HepG2 (cell line): ENCODE data around the gene BRD3. TPM values are rescaled to one million over a fixed set of nuclear protein-coding genes. Genes with fewer than 3 reads are reported as not detected.
A peak's percentile ranks its signal among the peaks of the same experiment; 100 is the strongest.

Source experiments
- ATAC-seq: fragments of 200-7000 bp; cut with Tn5 transposase; 3 replicates; pipeline ENCODE4 v1.9.1; 2020; ENCODE audit warnings: mild to moderate bottlenecking, moderate library complexity
- BruUV-seq: library from RNA; stranded (reverse); fragments of 400-500 nt; replicated peaks from 2 replicates; lab custom pipeline; 2021; lab: Mats Ljungman, UMichigan
- CTCF ChIA-PET: fragments of 300-600 bp; formaldehyde crosslinking; extraction: SDS; loops from one replicate; lab custom pipeline; 2021; ENCODE audit warnings: low total read pairs, inconsistent platforms, low intra/inter-chr PET ratio; lab: Yijun Ruan, JAX
- POLR2A ChIA-PET: fragments of 350-600 bp; sonication (Branson Sonifier 250); formaldehyde crosslinking; loops from one replicate; lab custom pipeline; 2020; ENCODE audit warnings: antibody characterized with exemption, inconsistent platforms; lab: Yijun Ruan, JAX
- DNase-seq: peaks from one replicate; pipeline ENCODE4 v3.0.0-alpha.2; 2015; ENCODE audit warnings: low spot score
- FAIRE-seq: peaks from 3 replicates; lab custom pipeline; 2011; peaks lifted over from hg19 to GRCh38; lab: Jason Lieb, UNC
- H2AFZ ChIP-seq: one replicate; pipeline ENCODE4 v1.6.1; 2011; ENCODE audit warnings: low read length, inconsistent platforms
- H3K27ac ChIP-seq: fragments of 300-600 bp; 3 replicates; pipeline ENCODE4 v1.8.0; 2011; ENCODE audit warnings: mixed run types, mild to moderate bottlenecking, mixed read lengths, low read length, inconsistent platforms; ENCODE audit not compliant: insufficient read depth; ENCODE audit errors: extremely low read length
- H3K27me3 ChIP-seq, 2 experiments: fragments of 200-600 bp in 1 of 2; 2 replicates in 1 of 2; 3 replicates in 1 of 2; pipeline versions ENCODE4 v1.6.0 to v1.8.0; 2011; ENCODE audit warnings: low read length in 2 of 2, mild to moderate bottlenecking in 2 of 2, moderate library complexity in 2 of 2, inconsistent platforms in 1 of 2; ENCODE audit not compliant: insufficient read depth in 2 of 2, control insufficient read depth in 1 of 2
- H3K36me3 ChIP-seq, 2 experiments: fragments of 200-600 bp in 1 of 2; replicated peaks in 1 of 2; 2 replicates in 1 of 2; 3 replicates in 1 of 2; pipeline versions ENCODE4 v1.5.1 to v1.8.0; 2011; ENCODE audit warnings: low read length in 2 of 2, inconsistent platforms in 1 of 2; ENCODE audit not compliant: insufficient read depth in 2 of 2, control insufficient read depth in 1 of 2
- H3K4me1 ChIP-seq: 2 replicates; pipeline ENCODE4 v1.5.1; 2012; ENCODE audit warnings: low read length, inconsistent platforms; ENCODE audit not compliant: insufficient read depth
- H3K4me2 ChIP-seq: 2 replicates; pipeline ENCODE4 v1.6.0; 2011; ENCODE audit warnings: low read depth, low read length, inconsistent platforms
- H3K4me3 ChIP-seq, 3 experiments: fragments of 200-600 bp in 1 of 3; sonication (generic), shearing (Covaris generic) in 1 of 3; replicated peaks in 1 of 3; 2 replicates each; pipeline ENCODE4 v1.5.1; 2011 to 2016; ENCODE audit warnings: low read length in 3 of 3, inconsistent platforms in 2 of 3, low read depth in 2 of 3, mild to moderate bottlenecking in 2 of 3, control low read depth in 1 of 3, mixed read lengths in 1 of 3; ENCODE audit not compliant: insufficient read depth in 1 of 3
- H3K79me2 ChIP-seq: one replicate; pipeline ENCODE4 v1.6.1; 2011; ENCODE audit warnings: low read length, inconsistent platforms; ENCODE audit not compliant: insufficient read depth
- H3K9ac ChIP-seq: 2 replicates; pipeline ENCODE4 v1.6.0; 2011; ENCODE audit warnings: mild to moderate bottlenecking, low read depth, low read length, inconsistent platforms; ENCODE audit not compliant: insufficient read depth
- H3K9me3 ChIP-seq: 2 replicates; pipeline ENCODE4 v1.5.1; 2012; ENCODE audit warnings: mild to moderate bottlenecking, low read length
- H4K20me1 ChIP-seq: 2 replicates; pipeline ENCODE4 v1.6.0; 2011; ENCODE audit warnings: inconsistent platforms, mild to moderate bottlenecking, low read length, moderate library complexity; ENCODE audit not compliant: insufficient read depth
- AGO2 ChIP-seq: fragments of 200-400 bp; formaldehyde crosslinking; optimal IDR thresholded peaks from 2 replicates; pipeline ENCODE3; 2017; ENCODE audit warnings: mild to moderate bottlenecking, low read depth, low read length, moderate library complexity
- GTF3A ChIP-seq: sonication (generic); formaldehyde crosslinking; conservative IDR thresholded peaks from 2 replicates; pipeline ENCODE4 v1.4.0; 2020; ENCODE audit warnings: mild to moderate bottlenecking, missing genetic modification reagents
- HNRNPL ChIP-seq: fragments of 200-400 bp; formaldehyde crosslinking; IDR thresholded peaks from 2 replicates; pipeline ENCODE4 v1.6.1; 2017; ENCODE audit warnings: mild to moderate bottlenecking, low read depth, low read length
- JDP2 ChIP-seq: sonication (generic); formaldehyde crosslinking; IDR thresholded peaks from 2 replicates; pipeline ENCODE4 v1.8.1; 2022; ENCODE audit warnings: missing genetic modification reagents, borderline replicate concordance
- KDM4B ChIP-seq: sonication (generic); formaldehyde crosslinking; IDR thresholded peaks from 2 replicates; pipeline ENCODE4 v1.4.0; 2020; ENCODE audit warnings: missing genetic modification reagents
- RARA ChIP-seq: IDR thresholded peaks from 2 replicates; pipeline ENCODE4 v1.6.1; 2016; ENCODE audit warnings: missing genetic modification reagents, missing compliant biosample characterization
- REXO4 ChIP-seq: sonication (generic); formaldehyde crosslinking; IDR thresholded peaks from 2 replicates; pipeline ENCODE4 v1.8.0; 2022; ENCODE audit warnings: missing genetic modification reagents, mild to moderate bottlenecking, borderline replicate concordance
- YY1 ChIP-seq: IDR thresholded peaks from 2 replicates; pipeline ENCODE4 v1.6.1; 2011; ENCODE audit warnings: low read length, low read depth, moderate library complexity, mild to moderate bottlenecking; ENCODE audit not compliant: insufficient read depth, insufficient replicate concordance
- ZC3H13 ChIP-seq: sonication (generic); formaldehyde crosslinking; IDR thresholded peaks from 2 replicates; pipeline ENCODE4 v1.8.1; 2023; ENCODE audit warnings: mild to moderate bottlenecking, missing genetic modification reagents, moderate library complexity
- ZNF367 ChIP-seq: sonication (generic); formaldehyde crosslinking; IDR thresholded peaks from 2 replicates; pipeline ENCODE4 v1.4.0; 2020; ENCODE audit warnings: missing genetic modification reagents, borderline replicate concordance
- WGBS: methylation state at CpG from one replicate; pipeline ENCODE4 v1.1.6; 2017; ENCODE audit warnings: low lambda C conversion rate; 5-methylcytosine and 5-hydroxymethylcytosine counted together
- in situ Hi-C: cut with HindIII; loops from 2 replicates; pipeline ENCODE4 v1.10.0; 2017; ENCODE audit warnings: low pct_unique_long_range_greater_than_20kb; ENCODE audit not compliant: extremely low pct_ligation_motif_present
- intact Hi-C: fragments of 100-400 bp; cut with micrococcal nuclease; formaldehyde crosslinking; loops from one replicate; pipeline ENCODE4 v1.10.0; 2022; ENCODE audit not compliant: unreplicated experiment
- polyA plus RNA-seq, 8 experiments: library from polyadenylated mRNA; depleted of rRNA in 3 of 8; stranded (reverse) in 7 of 8; unstranded in 1 of 8; fragments of >200 nt; fragmentation: Illumina TruSeq in 4 of 8; extraction: Trizol in 4 of 8; gene quantifications; 2 replicates each; pipeline versions ENCODE4 v1.2.1 to v1.2.3, GENCODE V29; 2011 to 2016; ENCODE audit warnings: low read depth in 4 of 8, missing spikeins in 1 of 8, mixed read lengths in 1 of 8; ENCODE audit not compliant: insufficient read depth in 1 of 8
- total RNA-seq, 5 experiments: library from RNA; depleted of rRNA; stranded (reverse); fragments of >200 nt; fragmentation: Illumina TruSeq; extraction: Trizol; gene quantifications; 2 replicates each; pipeline ENCODE4 v1.2.3, GENCODE V29; 2016; ENCODE audit warnings: low read depth in 1 of 5
- TF ChIP-seq, protein P1 (sequence below): sonication (generic); formaldehyde crosslinking; IDR thresholded peaks from 2 replicates; pipeline ENCODE4 v1.5.0; 2020; ENCODE audit warnings: mild to moderate bottlenecking, missing genetic modification reagents
- TF ChIP-seq, protein P2 (sequence below): sonication (generic); formaldehyde crosslinking; IDR thresholded peaks from 2 replicates; pipeline ENCODE4 v1.5.0; 2020; ENCODE audit warnings: mild to moderate bottlenecking, missing genetic modification reagents, moderate library complexity

BRD3 gene
- total and polyA plus RNA-seq, 2 of the 13 experiments (the other 11 are each of a cell fraction or from before 2014, with no cell fraction given), result 5.9 to 12.9 TPM

DNA sequence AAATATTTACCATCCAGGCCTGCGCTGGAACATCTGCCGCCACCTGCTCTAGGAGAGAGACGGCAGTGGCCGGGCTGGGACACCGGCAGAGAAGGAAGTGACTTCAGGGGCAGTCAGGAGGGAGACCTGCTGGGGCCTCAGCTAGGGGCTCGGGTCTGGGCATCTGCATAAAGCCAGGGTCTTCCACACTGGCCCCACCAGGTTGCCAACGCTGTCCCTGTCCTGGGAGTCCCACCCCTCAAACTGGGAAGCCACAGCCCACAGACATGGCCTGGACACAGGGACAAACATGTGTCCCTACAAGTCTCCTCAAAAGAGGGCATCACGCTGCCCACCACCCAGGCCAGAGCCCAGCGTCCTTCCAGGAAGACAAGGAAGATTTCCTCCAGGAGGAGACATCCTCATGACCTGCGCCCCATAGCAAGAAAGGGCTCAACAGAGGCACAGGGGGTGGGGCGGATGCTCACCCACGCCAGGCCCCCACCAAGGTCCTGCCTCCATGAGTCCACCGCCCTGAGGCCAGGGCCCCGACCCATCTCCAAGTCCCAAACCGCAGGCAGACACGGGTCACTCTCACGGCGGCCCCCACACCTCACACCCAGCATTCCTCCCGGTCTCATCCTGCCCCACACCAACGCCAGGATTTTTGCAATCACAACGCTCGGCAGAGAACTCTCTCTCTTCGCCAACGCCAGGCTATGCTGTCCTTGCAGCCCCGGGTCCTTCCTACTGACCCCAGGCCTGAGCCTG lies 84.7 kb downstream of the BRD3 start:
- Histone ChIP-seq H3K27ac (no peak overlapping the region), H3K9ac (no peak overlapping the region), H3K4me3 (no peak overlapping the region), H3K36me3 (peaks cover 4 to 16% of the 10 kb centered on the region in 2 experiments; a peak in 4 of 5 replicates), H3K4me2 (no peak overlapping the region), H4K20me1 (peaks cover 33% of the 10 kb centered on the region), H2AFZ (no peak overlapping the region), H3K27me3 (no peaks in the 10 kb centered on the region), H3K9me3 (no peaks in the 10 kb centered on the region), H3K79me2 (peaks cover 94% of the 10 kb centered on the region), H3K4me1 (peaks cover 66% of the 10 kb centered on the region)
- ChIA-PET POLR2A (no interaction called here), CTCF (no interaction called here)
- FAIRE-seq (no peak), DNase-seq (no peak), ATAC-seq (no peak)
- intact Hi-C loops (no loop called here), in situ Hi-C loops (no loop called here)
- BruUV-seq, result no TSS peak
- WGBS, result 90% methylated on average over 15 of the region's 25 CpGs
- TF ChIP-seq ZC3H13 (CRISPR knock-in tag) (no peak), AGO2 (peak; percentile 62)

DNA sequence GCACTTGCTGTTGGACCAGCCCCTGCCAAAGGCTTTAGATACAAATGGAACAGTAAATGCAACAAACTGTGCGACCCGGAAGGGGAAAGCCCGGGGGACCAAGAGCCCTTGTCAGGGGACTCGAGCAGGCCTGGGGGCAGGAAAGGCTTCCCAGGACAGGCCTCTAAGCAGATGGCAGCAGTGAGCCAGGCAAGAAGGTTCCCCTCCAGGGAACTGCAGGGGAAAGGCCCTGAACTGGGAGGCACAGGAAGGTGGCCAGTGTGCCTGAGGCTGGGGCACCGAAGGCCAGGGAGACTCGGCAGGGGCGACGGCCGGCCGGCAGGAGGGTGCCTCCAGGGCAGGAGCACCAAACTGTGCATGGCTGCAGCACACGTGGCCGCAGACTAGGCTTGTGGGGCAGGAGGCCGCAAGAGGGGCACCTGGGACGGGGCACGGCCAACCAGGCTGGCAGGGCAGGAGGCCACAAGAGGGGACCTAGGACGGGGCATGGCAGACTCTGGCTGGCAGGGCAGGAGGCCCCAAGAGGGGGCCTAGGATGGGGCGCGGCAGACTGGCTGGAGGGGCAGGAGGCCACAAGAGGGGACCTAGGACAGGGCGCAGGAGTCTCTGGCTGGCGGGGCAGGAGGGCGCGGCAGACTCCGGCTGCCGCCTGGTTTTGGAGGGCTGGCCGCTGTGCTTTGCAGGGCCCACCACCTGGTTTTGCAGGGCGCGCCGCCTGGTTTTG lies 85.7 kb downstream of the BRD3 start:
- DNase-seq (no peak), ATAC-seq (no peak), FAIRE-seq (no peak)
- WGBS, result 96% methylated on average over 16 of the region's 28 CpGs
- H3K9ac ChIP-seq, result no peak overlapping the region
- H4K20me1 ChIP-seq, result peaks cover 22% of the 10 kb centered on the region
- H3K27me3 ChIP-seq, result no peaks in the 10 kb centered on the region
- H3K4me2 ChIP-seq, result no peak overlapping the region
- ChIA-PET CTCF (no interaction called here), POLR2A (no interaction called here)
- H3K4me1 ChIP-seq, result peaks cover 66% of the 10 kb centered on the region
- no peak overlapping the region for H3K4me3 ChIP-seq
- H3K27ac ChIP-seq, result peak overlapping the region; percentile 20
- H3K9me3 ChIP-seq, result no peaks in the 10 kb centered on the region
- H2AFZ ChIP-seq, result no peak overlapping the region
- no TSS peak for BruUV-seq
- H3K79me2 ChIP-seq, result peaks cover 94% of the 10 kb centered on the region
- intact Hi-C loops, result no loop called here
- in situ Hi-C loops, result no loop called here
- H3K36me3 ChIP-seq, result peaks cover 4 to 18% of the 10 kb centered on the region in 2 experiments; a peak in 4 of 5 replicates
- TF ChIP-seq HNRNPL (0 out of 2 replicates have a peak, but pooled peaks have one; percentile 53), YY1 (no peak), RARA (CRISPR knock-in tag) (no peak), REXO4 (no peak), ZNF367 (no peak), GTF3A (CRISPR knock-in tag) (no peak), JDP2 (no peak), KDM4B (no peak)
- TF ChIP-seq, protein P1, sequence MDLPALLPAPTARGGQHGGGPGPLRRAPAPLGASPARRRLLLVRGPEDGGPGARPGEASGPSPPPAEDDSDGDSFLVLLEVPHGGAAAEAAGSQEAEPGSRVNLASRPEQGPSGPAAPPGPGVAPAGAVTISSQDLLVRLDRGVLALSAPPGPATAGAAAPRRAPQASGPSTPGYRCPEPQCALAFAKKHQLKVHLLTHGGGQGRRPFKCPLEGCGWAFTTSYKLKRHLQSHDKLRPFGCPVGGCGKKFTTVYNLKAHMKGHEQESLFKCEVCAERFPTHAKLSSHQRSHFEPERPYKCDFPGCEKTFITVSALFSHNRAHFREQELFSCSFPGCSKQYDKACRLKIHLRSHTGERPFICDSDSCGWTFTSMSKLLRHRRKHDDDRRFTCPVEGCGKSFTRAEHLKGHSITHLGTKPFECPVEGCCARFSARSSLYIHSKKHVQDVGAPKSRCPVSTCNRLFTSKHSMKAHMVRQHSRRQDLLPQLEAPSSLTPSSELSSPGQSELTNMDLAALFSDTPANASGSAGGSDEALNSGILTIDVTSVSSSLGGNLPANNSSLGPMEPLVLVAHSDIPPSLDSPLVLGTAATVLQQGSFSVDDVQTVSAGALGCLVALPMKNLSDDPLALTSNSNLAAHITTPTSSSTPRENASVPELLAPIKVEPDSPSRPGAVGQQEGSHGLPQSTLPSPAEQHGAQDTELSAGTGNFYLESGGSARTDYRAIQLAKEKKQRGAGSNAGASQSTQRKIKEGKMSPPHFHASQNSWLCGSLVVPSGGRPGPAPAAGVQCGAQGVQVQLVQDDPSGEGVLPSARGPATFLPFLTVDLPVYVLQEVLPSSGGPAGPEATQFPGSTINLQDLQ (CRISPR knock-in tag), result no peak
- TF ChIP-seq, protein P2, sequence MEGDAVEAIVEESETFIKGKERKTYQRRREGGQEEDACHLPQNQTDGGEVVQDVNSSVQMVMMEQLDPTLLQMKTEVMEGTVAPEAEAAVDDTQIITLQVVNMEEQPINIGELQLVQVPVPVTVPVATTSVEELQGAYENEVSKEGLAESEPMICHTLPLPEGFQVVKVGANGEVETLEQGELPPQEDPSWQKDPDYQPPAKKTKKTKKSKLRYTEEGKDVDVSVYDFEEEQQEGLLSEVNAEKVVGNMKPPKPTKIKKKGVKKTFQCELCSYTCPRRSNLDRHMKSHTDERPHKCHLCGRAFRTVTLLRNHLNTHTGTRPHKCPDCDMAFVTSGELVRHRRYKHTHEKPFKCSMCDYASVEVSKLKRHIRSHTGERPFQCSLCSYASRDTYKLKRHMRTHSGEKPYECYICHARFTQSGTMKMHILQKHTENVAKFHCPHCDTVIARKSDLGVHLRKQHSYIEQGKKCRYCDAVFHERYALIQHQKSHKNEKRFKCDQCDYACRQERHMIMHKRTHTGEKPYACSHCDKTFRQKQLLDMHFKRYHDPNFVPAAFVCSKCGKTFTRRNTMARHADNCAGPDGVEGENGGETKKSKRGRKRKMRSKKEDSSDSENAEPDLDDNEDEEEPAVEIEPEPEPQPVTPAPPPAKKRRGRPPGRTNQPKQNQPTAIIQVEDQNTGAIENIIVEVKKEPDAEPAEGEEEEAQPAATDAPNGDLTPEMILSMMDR (CRISPR knock-in tag), result peak; percentile 17; the same call in 1 of the 2 replicates
